Keratinocyte (primary cell): ENCODE measurements around the gene SYNE2. TPM values are rescaled to one million over a fixed set of nuclear protein-coding genes. Genes with fewer than 3 reads are reported as not detected.

ENCODE experiments used
- DNase-seq: peaks from one replicate; pipeline ENCODE4 v3.0.0-alpha.2; 2011; ENCODE audit warnings: low read depth, missing footprints, low spot score
- FAIRE-seq: peaks from 2 replicates; lab custom pipeline; 2011; peaks lifted over from hg19 to GRCh38; lab: Jason Lieb, UNC
- H2AFZ ChIP-seq: 2 replicates; pipeline ENCODE4 v1.6.0; 2012; ENCODE audit warnings: low read length, control low read depth, inconsistent platforms; ENCODE audit not compliant: control insufficient read depth
- H3K27ac ChIP-seq: 2 replicates; pipeline ENCODE4 v1.5.1; 2011; ENCODE audit warnings: low read length; ENCODE audit not compliant: control insufficient read depth, insufficient read depth
- H3K27me3 ChIP-seq: 3 replicates; pipeline ENCODE4 v1.6.0; 2011; ENCODE audit warnings: low read length; ENCODE audit not compliant: control insufficient read depth, insufficient read depth; ENCODE audit errors: extremely low read depth
- H3K36me3 ChIP-seq, 2 experiments: 2 replicates in 1 of 2; 3 replicates in 1 of 2; pipeline ENCODE4 v1.5.1; 2011; ENCODE audit warnings: low read length in 2 of 2, mild to moderate bottlenecking in 1 of 2; ENCODE audit not compliant: control insufficient read depth in 2 of 2, insufficient read depth in 2 of 2; ENCODE audit errors: extremely low read depth in 1 of 2
- H3K4me1 ChIP-seq: 3 replicates; pipeline ENCODE4 v1.5.1; 2011; ENCODE audit warnings: low read length; ENCODE audit not compliant: control insufficient read depth, insufficient read depth; ENCODE audit errors: extremely low read depth
- H3K4me2 ChIP-seq: 3 replicates; pipeline ENCODE4 v1.6.0; 2011; ENCODE audit warnings: low read depth, low read length; ENCODE audit not compliant: control insufficient read depth, insufficient read depth; ENCODE audit errors: extremely low read depth
- H3K4me3 ChIP-seq, 3 experiments: fragments of 200-600 bp in 1 of 3; sonication (generic) in 1 of 3; 2 replicates in 2 of 3; 3 replicates in 1 of 3; pipeline ENCODE4 v1.5.1; 2011 to 2016; ENCODE audit warnings: low read length in 3 of 3, mild to moderate bottlenecking in 3 of 3, control low read depth in 2 of 3, inconsistent platforms in 1 of 3, low read depth in 1 of 3, mixed read lengths in 1 of 3, mixed run types in 1 of 3, moderate library complexity in 1 of 3; ENCODE audit not compliant: control insufficient read depth in 2 of 3, insufficient read depth in 2 of 3; ENCODE audit errors: extremely low read depth in 1 of 3
- H3K79me2 ChIP-seq: 2 replicates; pipeline ENCODE4 v1.6.0; 2012; ENCODE audit warnings: low read length; ENCODE audit not compliant: control insufficient read depth, insufficient read depth
- H3K9ac ChIP-seq: 3 replicates; pipeline ENCODE4 v1.6.0; 2011; ENCODE audit warnings: low read length; ENCODE audit not compliant: control insufficient read depth, insufficient read depth; ENCODE audit errors: extremely low read depth
- H3K9me1 ChIP-seq: 3 replicates; pipeline ENCODE4 v1.6.0; 2011; ENCODE audit warnings: low read length; ENCODE audit not compliant: control insufficient read depth, insufficient read depth; ENCODE audit errors: extremely low read depth
- H3K9me3 ChIP-seq: 2 replicates; pipeline ENCODE4 v1.5.1; 2012; ENCODE audit warnings: low read depth, low read length; ENCODE audit not compliant: control insufficient read depth
- H4K20me1 ChIP-seq: 3 replicates; pipeline ENCODE4 v1.6.0; 2011; ENCODE audit warnings: low read length; ENCODE audit not compliant: control insufficient read depth, insufficient read depth; ENCODE audit errors: extremely low read depth
- CTCF ChIP-seq, 3 experiments: IDR thresholded peaks in 1 of 3; conservative IDR thresholded peaks in 1 of 3; optimal IDR thresholded peaks in 1 of 3; 2 replicates in 2 of 3; 3 replicates in 1 of 3; pipeline versions ENCODE3 to v1.5.1; 2011; ENCODE audit warnings: low read length in 3 of 3, mild to moderate bottlenecking in 3 of 3, moderate library complexity in 2 of 3, control low read depth in 1 of 3, inconsistent platforms in 1 of 3; ENCODE audit not compliant: insufficient read depth in 2 of 3; ENCODE audit errors: extremely low read depth in 1 of 3
- EZH2 ChIP-seq: IDR thresholded peaks from one replicate; pipeline ENCODE4 v1.6.1; 2012; ENCODE audit warnings: inconsistent platforms, mild to moderate bottlenecking, low read length, moderate library complexity
- dilution Hi-C: fragments of 300-500 bp; cut with MboI; formaldehyde crosslinking; loops from one replicate; pipeline ENCODE4 v1.7.0; 2020; ENCODE audit warnings: low sequenced_read_pairs; ENCODE audit not compliant: extremely low pct_ligation_motif_present
- polyA plus RNA-seq, 5 experiments: library from polyadenylated mRNA; depleted of rRNA in 3 of 5; stranded (reverse) in 3 of 5; stranded (forward) in 1 of 5; unstranded in 1 of 5; fragments of >200 nt; gene quantifications; 1 replicate in 1 of 5; 2 replicates in 3 of 5; 3 replicates in 1 of 5; pipeline versions ENCODE4 v1.2.1 to v1.2.3, GENCODE V29; 2011 to 2012; ENCODE audit warnings: missing spikeins in 2 of 5, low read depth in 1 of 5, low replicate concordance in 1 of 5

Gene SYNE2
- polyA plus RNA-seq, 1 donor (not counting 4 experiments of a cell fraction or from before 2014, with no cell fraction given): 9.9 TPM

- Histone ChIP-seq H3K9me3 (no peaks in the 10 kb centered on the region), H3K9me1 (no peaks in the 10 kb centered on the region), H3K4me2 (no peak overlapping the region), H3K9ac (no peak overlapping the region), H3K27me3 (no peaks in the 10 kb centered on the region), H3K4me1 (no peaks in the 10 kb centered on the region), H3K36me3 (peaks cover 7 to 10% of the 10 kb centered on the region in 2 experiments), H3K4me3 (no peak overlapping the region), H3K79me2 (no peaks in the 10 kb centered on the region), H3K27ac (no peak overlapping the region), H2AFZ (no peak overlapping the region), H4K20me1 (no peaks in the 10 kb centered on the region)
- no peak for DNase-seq
- no peak for FAIRE-seq
- TF ChIP-seq CTCF (optimal IDR thresholded peaks at IDR 0.05 in 1 of 3, IDR thresholded peaks at IDR 0.05 in 1 of 3, conservative IDR thresholded peaks at IDR 0.05 in 1 of 3; ENCODE audit: extremely low read depth in 1 of 3, insufficient read depth in 2 of 3, low read length in 3 of 3) (no peak), EZH2 (no peak)
- dilution Hi-C loops: no loop called here
These were observed 272.5 kb downstream of the SYNE2 start for GRCh38 chr14:64125270-64125669.

- Histone ChIP-seq H3K4me2 (no peak overlapping the region), H3K27ac (no peak overlapping the region), H3K27me3 (no peaks in the 10 kb centered on the region), H3K79me2 (no peaks in the 10 kb centered on the region), H4K20me1 (no peaks in the 10 kb centered on the region), H2AFZ (no peak overlapping the region), H3K4me1 (no peaks in the 10 kb centered on the region), H3K4me3 (no peak overlapping the region), H3K9me3 (no peaks in the 10 kb centered on the region), H3K36me3 (peaks cover 7 to 10% of the 10 kb centered on the region in 2 experiments), H3K9ac (no peak overlapping the region), H3K9me1 (no peaks in the 10 kb centered on the region)
- FAIRE-seq (no peak), DNase-seq (no peak)
- dilution Hi-C loops: no loop called here
- TF ChIP-seq EZH2: no peak
- TF ChIP-seq CTCF (optimal IDR thresholded peaks at IDR 0.05 in 1 of 3, IDR thresholded peaks at IDR 0.05 in 1 of 3, conservative IDR thresholded peaks at IDR 0.05 in 1 of 3; ENCODE audit: extremely low read depth in 1 of 3, insufficient read depth in 2 of 3, low read length in 3 of 3): no peak
These were observed 273.7 kb downstream of the SYNE2 start for GRCh38 chr14:64126548-64126947.
